GM19238 (cell line): ENCODE results near the gene PEX13.
"Not testable (repeated sequence)": the region's sequence is repeated elsewhere in the genome, so short reads cannot be mapped to it uniquely, and the experiment has no call there.

ENCODE experiments used
- DNase-seq: peaks from one replicate; pipeline ENCODE4 v3.0.0; 2011; ENCODE audit warnings: low spot score; ENCODE audit not compliant: insufficient read length

PEX13 gene

DNA sequence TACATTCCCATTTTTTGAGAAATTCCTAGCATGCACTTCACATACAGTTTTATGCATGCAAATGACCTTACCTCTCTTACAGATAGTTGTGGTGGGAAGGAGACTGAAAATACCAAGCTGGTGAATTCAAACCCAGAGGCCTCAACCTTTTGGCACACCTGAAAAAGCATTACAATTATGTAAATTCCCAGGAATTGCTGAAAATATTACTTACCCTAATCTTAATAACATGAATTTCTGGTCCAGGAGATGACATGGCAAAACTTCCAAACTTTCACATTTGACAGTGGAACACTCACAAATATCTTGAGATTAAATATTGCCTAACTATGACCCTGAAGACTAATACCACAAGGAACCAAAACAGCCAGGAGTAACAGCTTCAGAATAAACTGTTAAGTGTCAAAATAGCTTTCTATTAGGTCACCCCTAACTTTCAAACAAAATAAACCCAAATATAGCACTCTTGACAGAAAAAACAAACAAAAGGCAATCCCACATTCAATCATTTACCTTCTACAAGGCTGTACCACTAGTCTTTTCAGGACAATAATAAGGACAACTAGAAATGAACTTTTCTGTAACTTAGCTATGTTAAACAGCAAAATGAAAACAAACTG is 10.9 kb upstream of the PEX13 start:
- DNase-seq, result no peak

DNA sequence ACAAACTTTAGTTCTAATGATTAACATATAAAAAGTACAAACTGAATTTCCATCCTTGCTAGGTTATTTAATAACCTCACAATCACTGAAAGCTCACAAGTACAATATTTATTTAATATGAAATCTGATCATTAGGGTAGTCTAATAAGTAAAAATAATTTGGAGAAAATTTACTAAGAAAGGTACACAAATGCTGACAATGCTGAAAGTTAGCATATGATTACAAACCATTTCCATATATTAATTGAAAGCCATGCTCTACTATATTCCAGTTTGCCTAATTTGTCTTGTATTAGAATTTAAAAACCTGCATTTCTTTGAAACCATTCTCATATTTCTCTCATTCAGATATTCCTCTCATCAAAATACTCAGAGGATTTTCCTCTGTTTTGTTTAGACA is 8.2 kb upstream of the PEX13 start:
- no peak for DNase-seq

DNA sequence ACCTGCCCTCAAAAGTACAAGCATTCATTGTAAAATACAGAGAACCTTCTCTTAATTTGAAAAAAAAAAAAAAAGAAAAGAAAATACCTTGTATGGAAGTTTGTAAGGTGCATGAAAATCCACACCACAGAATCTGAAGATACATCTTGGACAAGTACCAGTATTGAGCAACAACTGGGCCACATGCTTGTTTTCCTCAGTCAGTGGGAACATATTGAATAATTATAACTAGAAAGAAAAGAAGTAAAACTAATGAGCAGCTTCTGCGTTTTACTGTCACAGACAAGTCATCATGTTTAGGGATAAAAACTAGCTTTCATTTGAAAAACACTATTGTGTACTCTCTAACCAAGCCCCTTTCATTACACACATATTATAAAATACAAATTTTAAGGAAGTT is 5.8 kb upstream of the PEX13 start:
- DNase-seq, result no peak

DNA sequence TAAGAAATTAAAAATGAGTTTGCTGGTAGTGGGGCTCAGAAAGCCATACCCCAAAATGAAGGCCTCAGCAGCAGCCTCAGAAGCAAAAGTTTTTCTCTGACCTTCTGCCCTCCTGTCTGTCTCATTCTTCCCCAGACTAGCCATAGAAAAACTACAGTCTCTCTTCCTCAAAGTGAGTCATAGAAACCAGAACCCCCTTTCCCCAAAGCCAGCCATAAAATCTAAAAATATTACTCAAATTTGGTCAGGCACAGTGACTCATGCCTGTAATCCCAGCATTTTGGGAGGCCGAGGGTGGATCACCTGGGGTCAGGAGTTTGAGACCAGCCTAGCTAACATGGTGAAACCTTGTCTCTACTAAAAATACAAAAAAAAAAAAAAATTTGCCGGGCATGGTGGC is 5.2 kb upstream of the PEX13 start:
- not testable (repeated sequence) for DNase-seq

DNA sequence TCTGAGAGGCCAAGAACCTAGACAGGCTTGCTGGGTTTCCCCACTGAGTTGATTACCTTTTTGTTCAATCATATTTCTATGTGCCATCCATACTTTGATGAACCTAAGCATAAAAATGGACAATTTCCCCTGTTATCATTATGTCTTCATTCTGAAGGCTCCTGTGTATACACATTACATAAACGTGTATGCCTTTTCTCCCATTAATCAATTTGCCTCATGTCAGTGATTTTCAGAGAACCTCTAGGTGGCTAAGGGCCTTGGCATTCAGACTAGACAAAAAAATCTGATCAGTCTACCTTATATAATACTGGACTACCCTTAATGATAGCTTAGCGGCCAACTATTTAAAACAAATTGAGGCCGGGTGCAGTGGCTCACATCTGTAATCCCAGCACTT is 4.1 kb upstream of the PEX13 start:
- DNase-seq, result no peak

DNA sequence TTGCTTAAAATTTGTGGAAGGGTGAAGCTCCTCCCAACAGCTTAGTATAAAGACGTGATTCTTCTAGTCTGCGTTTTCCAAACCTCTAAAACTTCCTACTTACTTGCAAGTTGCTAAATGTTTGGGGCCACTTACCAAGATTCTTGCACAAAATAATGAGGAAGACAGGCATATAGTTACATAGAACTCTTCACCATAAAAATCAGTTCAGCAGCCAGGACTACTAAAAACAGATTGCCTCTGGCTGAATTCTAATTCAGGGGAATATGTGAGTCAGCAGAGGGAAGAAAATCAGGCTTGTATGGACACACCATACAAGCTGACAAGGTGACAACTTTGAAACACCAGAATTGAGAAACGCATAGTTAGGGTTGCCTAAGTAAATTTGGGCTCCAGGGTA is 2.8 kb upstream of the PEX13 start:
- DNase-seq, result no peak

DNA sequence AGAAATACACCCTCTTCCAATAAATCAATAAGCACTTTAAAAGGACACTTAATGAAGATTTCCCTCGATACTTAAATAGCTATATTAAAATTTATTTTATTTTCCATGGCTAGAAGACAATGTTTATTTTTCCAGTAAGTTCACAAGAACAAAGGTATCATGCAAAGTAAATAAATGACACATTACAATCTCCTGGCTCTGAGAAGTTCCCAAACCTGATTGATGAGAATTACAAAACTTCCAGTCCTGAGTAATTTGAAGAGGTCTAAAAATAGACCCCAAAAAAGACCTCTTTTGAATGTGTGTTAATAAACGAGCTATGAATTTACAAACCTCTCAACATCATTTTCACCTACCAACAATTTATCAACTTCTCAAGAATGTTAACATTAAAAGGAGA is 1.5 kb upstream of the PEX13 start:
- DNase-seq, result no peak

DNA sequence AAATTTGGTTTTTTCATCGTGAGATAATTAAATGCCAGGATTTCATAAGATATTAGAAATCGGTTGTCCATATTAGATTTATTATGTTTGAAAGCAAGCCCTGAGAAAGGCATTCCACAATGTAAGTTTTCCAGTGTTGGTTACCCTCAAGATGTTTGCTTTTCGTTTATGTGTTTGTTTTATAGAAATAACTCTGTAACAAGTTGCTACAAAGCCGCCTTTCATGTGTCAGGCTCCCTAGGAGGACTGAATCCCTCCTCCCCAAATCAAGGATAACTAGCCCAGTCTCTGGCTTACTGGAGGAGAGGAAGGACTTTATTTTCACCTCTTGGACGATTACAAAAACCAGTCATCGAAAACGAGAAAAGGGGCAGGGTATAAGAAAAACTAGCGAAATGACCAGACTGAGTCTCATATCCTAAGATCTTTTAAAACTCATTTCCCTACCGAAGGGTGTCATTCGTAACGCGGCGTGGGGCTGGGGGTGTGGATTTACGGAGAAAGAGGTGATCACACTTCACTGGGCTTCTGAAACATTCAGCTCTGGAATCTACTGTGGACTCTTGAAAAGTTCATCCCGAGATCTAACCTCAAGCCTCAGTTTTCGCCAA is 1.0 kb upstream of the PEX13 start:
- peak; percentile 5 for DNase-seq

DNA sequence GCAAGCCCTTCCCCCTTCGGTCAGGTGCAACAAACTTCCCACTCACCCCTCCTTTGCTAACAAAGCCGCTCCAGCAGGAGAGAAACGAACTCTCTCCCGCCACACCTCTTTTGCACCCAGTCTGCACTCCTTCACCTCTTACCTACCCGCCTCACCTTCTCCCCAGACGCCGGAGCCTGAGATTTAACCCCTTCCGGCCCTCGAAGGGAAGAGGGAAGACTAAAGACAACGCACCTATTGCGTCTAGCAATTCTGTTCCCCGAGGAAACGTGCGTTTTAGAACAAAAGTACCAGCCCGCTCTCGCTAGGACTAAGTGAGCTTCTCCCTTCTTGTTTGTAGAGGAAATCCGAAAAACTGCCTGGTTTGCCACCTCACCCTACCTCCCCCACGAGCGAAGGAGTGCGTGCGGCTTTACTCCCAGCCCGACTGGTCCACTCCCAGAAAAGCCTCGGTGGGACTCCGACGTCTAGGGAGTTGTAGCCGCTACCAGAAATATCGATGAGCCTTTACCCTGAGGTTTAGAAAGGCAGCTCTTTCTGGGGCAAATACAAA is 441 bp upstream of the PEX13 start:
- peak; percentile 58 for DNase-seq

DNA sequence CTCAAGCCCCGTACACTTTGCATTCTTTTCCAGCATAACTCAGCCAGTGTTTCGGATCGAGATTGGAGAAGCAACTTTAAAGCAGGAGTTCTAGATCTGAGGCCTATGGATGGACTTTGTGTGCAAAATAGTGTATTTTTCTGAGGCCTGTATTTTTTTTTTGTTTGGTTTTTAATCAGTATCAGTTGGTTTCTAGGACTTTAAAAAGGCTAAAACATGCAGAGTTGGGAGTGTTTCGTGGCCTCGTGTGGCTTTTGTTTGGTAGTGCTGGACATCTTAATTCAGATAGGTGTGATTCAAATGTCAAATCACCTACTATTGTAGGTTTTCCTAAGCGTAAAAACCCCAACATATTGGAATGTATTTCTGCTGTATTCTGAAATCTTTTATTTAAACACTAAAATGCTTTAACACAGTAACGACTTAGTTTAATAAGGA is 817 bp downstream of the PEX13 start:
- no peak for DNase-seq

DNA sequence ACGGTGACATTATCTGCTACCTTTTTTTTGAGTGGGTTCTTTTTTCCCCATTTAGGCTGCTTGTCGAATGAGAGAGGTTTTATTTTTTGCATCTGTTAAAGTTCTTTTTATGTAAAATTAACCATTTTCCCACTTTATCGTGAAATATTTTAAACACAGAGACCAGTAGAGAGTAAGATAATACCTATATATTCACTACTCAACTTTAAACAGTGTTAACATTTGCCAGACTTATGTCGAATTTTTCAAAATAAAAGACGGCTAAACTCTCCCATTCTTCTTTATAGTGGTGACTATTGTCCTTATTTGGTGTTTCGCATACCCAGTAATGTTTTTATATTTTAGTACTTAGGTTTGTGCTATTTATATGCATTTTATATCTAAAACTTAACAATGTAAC is 1.3 kb downstream of the PEX13 start:
- no peak for DNase-seq

DNA sequence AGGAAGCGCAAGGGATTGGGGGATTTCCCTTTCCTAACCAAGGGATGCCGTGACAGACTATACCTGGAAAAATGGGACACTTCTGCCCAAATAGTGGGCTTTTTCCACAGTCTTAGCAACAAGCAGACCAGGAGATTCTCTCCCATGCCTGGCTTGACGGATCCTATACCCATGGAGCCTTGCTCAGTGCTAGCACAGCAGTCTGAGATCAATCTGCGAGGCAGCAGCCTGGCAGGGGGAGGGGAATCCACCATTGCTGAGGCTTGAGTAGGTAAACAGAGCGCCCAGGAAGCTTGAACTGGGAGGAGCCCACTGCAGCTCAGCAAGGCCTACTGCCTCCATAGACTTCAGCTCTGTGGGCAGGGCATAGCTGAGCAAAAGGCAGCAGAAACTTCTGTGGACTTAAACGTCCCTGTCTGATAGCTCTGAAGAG is 3.7 kb downstream of the PEX13 start:
- no peak for DNase-seq

DNA sequence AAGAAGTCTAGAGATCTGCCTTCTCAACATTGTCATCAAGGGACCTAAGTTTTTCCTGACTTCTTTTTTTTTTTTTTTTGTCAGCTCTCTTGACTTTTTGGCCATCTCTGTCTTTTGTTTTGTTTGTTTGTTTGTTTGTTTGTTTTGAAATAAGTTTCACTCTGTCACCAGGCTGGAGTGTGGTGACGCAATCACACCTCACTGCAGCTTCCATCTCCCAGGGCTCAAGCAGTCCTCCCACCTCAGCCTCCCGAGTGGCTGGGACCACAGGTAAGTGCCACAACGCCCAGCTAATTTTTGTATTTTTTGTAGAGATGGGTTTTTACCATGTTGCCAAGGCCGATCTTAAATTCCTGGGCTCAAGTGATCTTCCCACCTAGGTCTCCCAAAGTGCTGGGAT is 6.2 kb downstream of the PEX13 start:
- no peak for DNase-seq

DNA sequence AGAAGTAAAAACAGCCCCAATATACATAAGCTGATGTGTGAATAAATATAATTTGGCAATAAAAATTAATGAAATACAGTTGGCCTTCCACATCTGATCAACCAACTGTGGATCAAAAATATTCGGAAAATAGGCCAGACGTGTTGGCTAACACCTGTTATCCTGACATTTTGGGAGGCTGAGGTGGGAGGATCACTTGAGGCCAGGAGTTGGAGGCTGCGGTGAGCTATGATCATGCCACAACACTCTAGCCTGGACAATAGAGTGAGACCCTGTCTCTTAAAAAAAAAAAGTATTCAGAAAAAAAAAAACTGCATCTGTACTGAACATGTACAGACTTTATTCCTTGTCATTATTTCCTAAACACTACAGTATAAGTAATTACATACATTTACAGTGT is 12.0 kb downstream of the PEX13 start:
- no peak for DNase-seq

DNA sequence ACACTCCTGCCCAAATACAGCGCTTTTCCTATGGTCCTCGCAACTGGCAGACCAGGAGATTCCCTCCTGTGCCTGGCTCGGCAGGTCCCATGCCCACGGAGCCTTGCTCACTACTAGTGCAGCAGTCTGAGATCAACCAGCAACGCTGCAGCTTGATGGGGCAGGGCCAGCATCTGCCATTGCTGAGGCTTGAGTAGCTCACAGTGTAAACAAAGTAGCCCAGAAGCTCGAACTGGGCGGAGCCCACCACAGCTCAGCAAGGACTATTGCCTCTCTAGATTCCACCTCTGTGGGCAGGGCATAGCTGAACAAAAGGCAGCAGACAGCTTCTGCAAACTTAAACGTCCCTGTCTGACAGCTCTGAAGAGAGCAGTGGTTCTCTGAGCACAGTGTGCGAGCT is 17.1 kb downstream of the PEX13 start:
- DNase-seq, result not testable (repeated sequence)

DNA sequence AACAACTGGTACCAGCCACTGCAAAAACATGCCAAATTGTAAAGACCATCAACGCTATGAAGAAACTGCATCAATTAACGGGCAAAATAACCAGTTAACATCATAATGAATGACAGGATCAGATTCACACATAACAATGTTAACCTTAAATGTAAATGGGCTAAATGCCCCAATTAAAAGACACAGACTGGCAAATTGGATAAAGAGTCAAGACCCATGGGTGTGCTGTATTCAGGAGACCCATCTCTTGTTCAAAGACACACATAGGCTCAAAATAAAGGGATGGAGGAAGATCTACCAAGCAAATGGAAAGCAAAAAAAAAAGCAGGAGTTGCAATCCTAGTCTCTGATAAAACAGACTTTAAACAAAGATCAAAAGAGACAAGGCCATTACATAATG is 19.1 kb downstream of the PEX13 start:
- not testable (repeated sequence) for DNase-seq

DNA sequence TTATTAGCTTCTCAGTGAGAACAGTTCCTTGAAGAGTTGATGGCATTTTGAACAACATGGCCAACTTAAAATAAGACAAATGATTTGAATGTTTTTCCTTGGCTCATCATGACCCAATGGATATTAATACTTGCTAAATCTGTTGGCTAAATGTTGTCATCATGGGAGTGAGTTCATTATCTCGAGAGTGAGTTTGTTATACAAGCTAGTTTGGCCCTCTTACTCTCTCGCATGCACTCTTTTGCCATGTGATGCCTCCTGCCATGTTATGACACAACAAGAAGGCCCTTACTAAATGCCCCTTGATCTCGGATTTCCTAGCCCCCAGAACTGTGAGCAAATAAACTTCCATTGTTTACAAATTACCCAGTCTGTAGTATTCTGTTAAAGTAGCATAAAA is 25.3 kb downstream of the PEX13 start:
- DNase-seq, result no peak

DNA sequence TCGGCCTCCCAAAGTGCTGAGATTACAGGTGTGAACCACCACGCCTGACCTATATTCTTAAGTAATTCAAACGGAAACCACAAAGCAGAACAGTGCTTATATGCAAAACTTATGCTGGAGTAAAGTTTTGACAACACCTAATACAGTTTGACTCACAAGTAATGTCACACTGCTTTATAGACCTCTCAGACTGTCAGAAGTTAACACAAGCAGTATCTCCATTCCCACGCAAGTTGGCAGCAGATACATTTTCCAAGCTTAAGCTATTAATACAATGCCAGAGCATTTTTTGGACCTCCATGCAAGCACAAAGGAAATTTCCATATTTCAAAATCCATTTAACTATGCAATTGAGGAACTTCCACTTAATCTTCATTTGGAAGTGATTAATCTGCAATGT is 27.1 kb downstream of the PEX13 start:
- peak; percentile 3 for DNase-seq

DNA sequence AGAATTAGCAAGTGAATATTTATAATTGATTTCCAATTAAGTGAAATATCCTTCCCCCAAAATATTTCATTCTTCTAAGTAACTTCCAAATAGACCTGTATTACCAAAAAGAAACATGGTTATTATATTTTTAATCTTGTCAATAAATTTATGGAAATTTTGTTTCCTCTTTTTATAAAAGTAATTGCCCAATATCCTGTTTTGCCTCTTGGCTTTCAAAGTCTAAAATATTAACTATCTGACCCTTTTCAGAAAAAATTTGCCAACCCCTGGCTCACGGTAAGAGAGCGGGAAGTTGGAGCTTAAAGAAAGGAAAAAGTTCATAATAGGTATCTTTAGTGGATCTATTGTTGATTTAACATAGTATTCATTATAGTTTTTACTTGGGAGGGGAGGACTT is 27.7 kb downstream of the PEX13 start:
- no peak for DNase-seq

DNA sequence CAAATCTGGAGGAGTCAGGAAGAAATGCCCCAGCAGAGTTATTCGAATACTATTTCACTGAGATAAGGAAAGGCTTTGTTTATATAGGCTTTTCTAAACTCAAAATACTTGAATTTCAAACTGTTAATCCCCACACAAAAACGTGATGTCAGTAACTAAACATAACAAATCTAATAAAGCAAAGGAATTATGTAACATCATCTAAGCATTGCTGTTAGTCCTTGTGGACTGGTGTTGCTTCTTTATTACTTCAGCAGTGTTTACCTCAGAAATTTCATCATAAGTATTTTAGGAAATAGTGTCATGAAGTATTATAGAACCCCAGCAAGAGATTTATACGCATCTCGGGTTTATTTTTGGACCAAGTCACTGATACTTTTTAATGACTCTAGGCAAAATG is 28.5 kb downstream of the PEX13 start:
- DNase-seq, result no peak

DNA sequence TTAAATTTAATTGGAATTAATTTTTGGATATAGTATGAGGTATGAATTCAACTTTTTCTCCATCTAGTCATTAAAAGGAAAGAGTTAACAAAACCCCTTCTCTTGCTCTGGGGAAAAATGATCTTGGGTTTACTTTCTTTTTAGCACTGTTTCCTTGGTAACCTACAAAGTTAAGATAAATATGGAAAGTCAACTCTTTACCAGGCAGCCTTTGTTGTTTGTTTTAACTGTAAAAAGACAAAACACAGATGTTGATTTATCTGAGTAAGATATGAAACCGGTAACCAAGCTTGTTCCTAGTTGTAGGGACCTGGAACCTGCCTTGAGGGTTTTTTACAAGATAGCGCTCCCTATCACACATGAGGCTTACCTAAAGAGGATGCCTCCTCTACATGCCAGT is 38.0 kb downstream of the PEX13 start:
- DNase-seq, result no peak

DNA sequence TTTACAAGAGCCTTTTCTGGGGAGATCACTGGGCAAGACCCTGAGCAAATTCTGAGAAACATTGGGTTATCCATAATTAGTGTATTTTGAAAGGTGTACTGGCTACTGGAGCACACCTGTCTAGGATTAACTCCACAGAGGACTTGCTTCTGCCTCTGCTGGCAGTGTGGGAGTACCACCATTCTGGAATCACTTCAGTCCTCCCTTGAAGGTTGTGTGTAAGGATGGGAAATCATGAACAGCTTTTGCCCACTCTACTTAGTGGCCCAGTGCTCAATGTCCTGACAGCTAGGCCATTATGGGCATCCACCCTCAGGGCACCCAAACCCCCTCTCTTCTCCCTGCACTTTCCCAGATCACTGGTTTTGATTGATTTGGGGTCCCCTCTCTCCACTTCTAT is 40.0 kb downstream of the PEX13 start:
- no peak for DNase-seq

DNA sequence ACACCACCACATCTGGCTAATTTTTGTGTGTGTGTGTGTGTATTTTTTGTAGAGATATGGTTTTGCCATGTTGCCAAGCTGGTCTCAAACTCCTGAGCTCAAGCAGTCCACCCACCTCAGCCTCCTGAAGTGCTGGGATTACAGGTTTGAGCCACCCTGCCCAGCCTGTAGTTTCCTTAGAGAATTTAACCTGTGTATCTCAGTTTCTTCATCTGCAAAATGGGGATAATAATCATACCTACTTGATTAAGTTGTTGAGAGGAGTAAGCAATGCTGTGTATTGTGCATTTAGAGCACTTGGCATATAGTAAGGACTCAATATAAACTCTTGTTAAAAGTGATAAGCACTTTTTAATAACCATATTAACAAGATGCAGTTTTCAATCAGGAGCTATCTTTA is 41.9 kb downstream of the PEX13 start:
- no peak for DNase-seq
